Gastrocnemius medialis (tissue), 4 donors: ENCODE results near the gene CYP2E1.

Experiments used
- POLR2A ChIP-seq, 2 donors: fragments of 450-650 bp; IDR thresholded peaks; one replicate each; pipeline ENCODE4 v1.6.1; 2017; ENCODE audit warnings: antibody characterized with exemption in 2 of 2, mild to moderate bottlenecking in 2 of 2, moderate library complexity in 2 of 2
- TF ChIP-seq, protein P1 (sequence below), 5 experiments: fragments of 450-650 bp in 3 of 5; fragments of 200-600 bp in 2 of 5; sonication (generic) in 2 of 5; IDR thresholded peaks in 4 of 5; conservative IDR thresholded peaks in 1 of 5; 1 replicate in 4 of 5; 2 replicates in 1 of 5; pipeline ENCODE4 v1.5.1; 2016 to 2019; ENCODE audit warnings: antibody characterized with exemption in 5 of 5, mild to moderate bottlenecking in 3 of 5, moderate library complexity in 3 of 5

DNA sequence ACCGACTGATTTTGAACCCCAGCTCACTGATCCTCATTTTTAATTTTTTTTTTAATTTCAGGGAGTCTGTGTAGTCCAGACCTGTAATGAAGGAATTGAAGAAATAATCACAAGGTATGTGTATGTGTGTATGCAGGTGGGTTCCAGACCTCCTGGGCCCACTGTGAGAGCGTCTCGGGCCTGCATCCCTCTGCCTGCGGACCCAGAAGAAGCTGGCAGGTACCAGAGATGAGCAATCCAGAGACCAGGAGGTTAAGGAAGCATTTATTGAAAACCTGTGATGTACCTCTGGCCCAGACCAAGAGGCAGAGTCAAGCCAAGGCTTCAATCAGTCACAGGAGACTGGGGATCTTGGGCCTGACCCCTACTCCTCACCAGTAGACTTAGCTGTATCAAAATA is 27.4 kb downstream of the CYP2E1 start:
- TF ChIP-seq, protein P1, sequence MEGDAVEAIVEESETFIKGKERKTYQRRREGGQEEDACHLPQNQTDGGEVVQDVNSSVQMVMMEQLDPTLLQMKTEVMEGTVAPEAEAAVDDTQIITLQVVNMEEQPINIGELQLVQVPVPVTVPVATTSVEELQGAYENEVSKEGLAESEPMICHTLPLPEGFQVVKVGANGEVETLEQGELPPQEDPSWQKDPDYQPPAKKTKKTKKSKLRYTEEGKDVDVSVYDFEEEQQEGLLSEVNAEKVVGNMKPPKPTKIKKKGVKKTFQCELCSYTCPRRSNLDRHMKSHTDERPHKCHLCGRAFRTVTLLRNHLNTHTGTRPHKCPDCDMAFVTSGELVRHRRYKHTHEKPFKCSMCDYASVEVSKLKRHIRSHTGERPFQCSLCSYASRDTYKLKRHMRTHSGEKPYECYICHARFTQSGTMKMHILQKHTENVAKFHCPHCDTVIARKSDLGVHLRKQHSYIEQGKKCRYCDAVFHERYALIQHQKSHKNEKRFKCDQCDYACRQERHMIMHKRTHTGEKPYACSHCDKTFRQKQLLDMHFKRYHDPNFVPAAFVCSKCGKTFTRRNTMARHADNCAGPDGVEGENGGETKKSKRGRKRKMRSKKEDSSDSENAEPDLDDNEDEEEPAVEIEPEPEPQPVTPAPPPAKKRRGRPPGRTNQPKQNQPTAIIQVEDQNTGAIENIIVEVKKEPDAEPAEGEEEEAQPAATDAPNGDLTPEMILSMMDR (IDR thresholded peaks at IDR 0.05 in 4 of 5, conservative IDR thresholded peaks at IDR 0.05 in 1 of 5), result no peak
- TF ChIP-seq POLR2A (IDR thresholded peaks at IDR 0.05), result no peak
